ENCODE measurements around the gene DDX27. TPM values are rescaled to one million over a fixed set of nuclear protein-coding genes. Genes with fewer than 3 reads are reported as not detected.

Gene DDX27
- total RNA-seq, 4 donors from 2014 or later = 21.4 to 28.8 (median 23.4) TPM

DNA sequence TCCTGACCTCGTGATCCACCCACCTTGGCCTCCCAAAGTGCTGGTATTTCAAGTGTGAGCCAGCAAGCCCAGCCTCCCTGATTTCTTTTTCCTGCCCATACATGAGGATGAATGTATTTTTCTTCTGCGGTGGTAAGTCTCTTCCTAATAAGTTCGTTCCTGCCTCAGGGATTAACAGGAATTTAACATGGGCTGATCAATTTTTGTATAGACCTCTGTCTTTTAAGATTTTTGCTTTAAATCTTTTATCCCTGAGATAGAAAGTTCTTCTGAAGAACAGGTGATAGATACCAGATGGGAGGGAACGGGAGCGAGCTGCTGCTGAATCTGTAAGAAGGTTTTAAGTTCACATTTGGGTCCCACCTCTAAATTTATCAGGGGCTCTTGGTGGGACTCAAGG is 65.6 kb downstream of the DDX27 start:
- TF ChIP-seq, protein P1, sequence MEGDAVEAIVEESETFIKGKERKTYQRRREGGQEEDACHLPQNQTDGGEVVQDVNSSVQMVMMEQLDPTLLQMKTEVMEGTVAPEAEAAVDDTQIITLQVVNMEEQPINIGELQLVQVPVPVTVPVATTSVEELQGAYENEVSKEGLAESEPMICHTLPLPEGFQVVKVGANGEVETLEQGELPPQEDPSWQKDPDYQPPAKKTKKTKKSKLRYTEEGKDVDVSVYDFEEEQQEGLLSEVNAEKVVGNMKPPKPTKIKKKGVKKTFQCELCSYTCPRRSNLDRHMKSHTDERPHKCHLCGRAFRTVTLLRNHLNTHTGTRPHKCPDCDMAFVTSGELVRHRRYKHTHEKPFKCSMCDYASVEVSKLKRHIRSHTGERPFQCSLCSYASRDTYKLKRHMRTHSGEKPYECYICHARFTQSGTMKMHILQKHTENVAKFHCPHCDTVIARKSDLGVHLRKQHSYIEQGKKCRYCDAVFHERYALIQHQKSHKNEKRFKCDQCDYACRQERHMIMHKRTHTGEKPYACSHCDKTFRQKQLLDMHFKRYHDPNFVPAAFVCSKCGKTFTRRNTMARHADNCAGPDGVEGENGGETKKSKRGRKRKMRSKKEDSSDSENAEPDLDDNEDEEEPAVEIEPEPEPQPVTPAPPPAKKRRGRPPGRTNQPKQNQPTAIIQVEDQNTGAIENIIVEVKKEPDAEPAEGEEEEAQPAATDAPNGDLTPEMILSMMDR (IDR thresholded peaks at IDR 0.05; ENCODE audit: low read depth) = no peak

DNA sequence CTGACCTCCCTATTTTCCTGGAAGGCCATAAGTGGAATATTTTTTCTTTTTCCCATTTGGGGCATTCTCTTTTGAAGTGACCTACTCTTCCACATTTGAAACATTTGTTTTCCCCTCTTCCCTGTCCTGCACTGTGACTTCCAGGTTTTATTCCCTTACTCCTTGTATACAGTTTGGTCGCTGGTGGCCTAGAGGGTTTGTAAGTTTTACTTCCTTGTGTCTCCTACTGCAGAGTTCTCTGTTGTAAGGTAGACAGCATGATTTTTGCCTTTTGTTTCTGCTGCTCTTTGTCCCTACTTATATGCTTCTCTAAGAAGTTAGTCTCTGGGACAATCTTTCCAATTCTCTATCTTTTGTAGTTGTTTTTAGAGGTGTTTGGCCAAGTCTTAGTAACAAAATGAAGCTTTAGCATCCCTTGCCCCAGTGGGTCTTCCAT is 66.0 kb downstream of the DDX27 start:
- TF ChIP-seq, protein P1 (IDR thresholded peaks at IDR 0.05; ENCODE audit: low read depth) = no peak

DNA sequence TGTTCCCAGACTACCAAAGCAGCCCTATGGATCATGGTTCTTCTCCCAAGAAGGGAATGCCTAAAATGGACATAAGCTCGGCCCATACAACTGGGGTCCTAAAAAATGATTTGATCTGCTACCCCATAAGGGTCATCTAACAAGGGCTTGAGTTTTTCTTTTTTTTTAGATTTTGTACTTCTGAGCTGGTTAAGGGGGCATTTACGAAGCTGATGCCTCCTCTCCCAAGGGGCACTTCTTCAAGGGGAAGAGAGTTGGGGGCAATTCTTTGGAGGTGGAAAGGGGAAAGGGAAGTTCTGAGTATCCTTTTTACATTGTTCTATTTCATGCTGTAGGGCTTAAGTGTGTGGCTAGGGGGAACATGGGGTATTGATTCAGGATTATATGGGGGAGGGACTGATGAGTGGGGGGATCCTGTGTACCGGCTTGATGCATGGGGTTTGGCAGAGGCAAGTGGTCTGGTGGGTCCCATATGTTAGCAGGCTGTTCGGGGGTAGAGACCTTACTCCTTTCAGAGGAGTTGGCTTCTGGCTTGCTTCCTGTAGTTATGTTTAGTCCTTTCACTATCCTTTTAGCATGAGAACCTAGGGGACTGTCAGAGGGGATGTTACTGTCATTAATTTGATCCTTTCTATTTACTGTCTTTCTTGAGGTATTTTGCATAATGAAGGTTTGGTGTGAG is 66.7 kb downstream of the DDX27 start:
- TF ChIP-seq, protein P1 (IDR thresholded peaks at IDR 0.05; ENCODE audit: low read depth) = no peak

DNA sequence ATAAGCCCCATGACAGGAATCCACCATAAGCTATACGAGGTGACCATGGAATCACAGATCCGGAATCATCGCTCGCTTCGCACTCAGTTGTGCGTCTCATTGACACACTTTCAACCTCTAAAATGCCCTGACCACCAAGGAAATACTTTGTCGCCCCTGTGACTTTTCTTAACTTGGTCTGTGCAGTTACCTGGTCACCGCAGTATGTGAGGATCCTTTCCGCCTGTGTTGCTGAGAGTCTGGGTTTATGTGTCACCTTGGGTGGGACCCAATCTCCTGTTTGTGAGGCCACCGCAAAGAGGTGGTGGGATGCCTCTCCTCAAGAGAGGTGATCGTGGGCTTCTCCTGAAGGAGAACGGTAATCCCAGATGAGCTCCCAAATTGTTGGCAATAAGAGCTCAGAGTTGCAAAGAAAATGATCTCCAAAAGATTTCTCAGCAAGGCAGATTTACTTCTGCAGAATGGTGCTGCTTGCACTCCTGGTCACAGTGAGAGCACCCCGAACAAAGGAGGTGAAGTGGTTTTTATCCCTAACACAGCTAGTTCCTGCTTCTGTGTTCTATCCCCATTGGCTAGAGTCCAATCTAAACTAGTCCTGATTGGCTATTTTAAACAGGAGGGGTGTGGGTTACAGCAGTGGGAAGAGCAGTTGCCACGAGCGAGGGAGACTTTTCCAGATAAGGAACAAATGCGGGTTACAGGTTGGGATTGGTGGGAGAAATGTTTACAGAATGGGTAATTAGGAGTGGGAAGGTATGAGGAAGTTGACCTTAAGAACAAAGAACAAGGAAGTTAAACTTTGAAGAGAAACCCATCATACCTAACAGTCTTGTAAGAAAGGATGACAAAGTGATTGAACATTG is 67.7 kb downstream of the DDX27 start:
- TF ChIP-seq, protein P1 (IDR thresholded peaks at IDR 0.05; ENCODE audit: low read depth) = no peak

DNA sequence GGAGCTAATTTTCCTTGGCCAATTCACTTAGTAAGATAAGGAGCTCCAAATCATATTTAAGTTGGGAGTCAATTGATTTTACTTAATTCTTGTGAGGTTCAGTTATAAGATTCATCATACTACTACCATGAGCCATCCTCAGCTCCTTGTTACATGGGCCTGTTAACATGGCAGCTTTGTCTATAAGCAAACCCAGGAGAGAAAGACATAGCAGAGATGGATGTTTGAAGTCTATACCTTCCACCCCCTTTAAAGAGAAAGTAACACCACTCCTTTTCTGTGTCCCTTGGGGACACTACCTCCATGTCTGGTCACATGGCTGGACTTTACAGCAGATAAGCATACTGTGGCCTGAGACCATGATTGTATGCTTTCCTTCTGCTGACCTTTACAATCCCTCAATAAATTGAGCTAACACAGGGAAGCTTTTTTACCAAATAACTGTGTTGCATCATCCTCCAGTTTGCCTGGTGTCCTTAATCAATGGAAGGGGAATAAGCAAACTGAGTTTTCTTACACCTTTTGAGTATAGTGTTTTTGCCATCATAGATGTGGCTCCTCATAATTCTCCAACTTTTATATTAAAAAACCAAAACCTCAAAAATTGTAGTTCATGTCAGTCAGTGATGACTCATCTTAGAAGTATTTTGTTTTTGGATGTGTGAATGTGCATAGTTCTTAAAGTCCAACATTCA is 68.5 kb downstream of the DDX27 start:
- TF ChIP-seq, protein P1 (IDR thresholded peaks at IDR 0.05; ENCODE audit: low read depth) = no peak

DNA sequence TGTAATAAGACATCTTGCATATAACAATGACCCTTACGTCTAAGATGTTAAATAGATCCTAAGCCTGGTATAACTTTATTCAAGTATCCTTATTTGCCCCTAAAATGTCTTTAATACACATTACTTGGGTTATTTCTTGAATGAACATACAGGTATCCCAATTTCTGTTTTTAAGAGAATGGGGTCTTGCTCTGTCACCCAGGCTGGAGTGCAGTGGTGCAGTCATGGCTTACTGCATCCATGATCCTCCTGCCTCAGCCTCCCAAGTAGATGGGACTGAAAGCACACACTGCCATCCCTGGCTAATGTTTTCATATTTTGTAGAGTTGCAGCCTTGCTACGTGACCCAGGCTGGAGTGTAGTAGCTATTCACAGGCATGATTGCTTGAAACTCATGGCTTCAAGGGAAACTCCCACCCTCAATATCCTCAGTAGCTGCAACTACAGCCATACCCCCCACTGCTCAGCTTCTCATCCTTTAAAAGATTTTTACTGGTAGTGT is 69.1 kb downstream of the DDX27 start:
- TF ChIP-seq, protein P1 (IDR thresholded peaks at IDR 0.05; ENCODE audit: low read depth) = no peak

Measured in subcutaneous adipose tissue (tissue), 4 donors.